IPS-NIHi11 (cell line): ENCODE measurements around the gene GNAI2.
A peak's percentile ranks its signal among the peaks of the same experiment; 100 is the strongest.
"Not testable (repeated sequence)": the region's sequence is repeated elsewhere in the genome, so short reads cannot be mapped to it uniquely, and the experiment has no call there.

Experiments used
- DNase-seq: peaks from one replicate; pipeline ENCODE4 v3.0.0; 2012; ENCODE audit warnings: mixed read lengths, low spot score

Gene GNAI2

GRCh38 chr3:50204804-50205412, 31.1 kb upstream of the GNAI2 start, which contains the start of gene SLC38A3:
Gene SLC38A3 (plus strand): TSS chr3:50205271. CDS start chr3:50214200, 8,929 bp downstream.
- DNase-seq = peak; percentile 97

GRCh38 chr3:50205413-50206276, 30.4 kb upstream of the GNAI2 start:
- DNase-seq = peak; percentile 85

GRCh38 chr3:50207359-50208042, 28.5 kb upstream of the GNAI2 start:
- DNase-seq = no peak

GRCh38 chr3:50208677-50209344, 27.2 kb upstream of the GNAI2 start:
- no peak for DNase-seq

- no peak for DNase-seq
Measured at GRCh38 chr3:50210176-50210509, 25.9 kb upstream of the GNAI2 start.

GRCh38 chr3:50210510-50211367, 25.3 kb upstream of the GNAI2 start:
- DNase-seq = peak; percentile 51

- DNase-seq = not testable (repeated sequence)
Measured at GRCh38 chr3:50211368-50211717, 24.7 kb upstream of the GNAI2 start.

GRCh38 chr3:50211930-50212329, 24.1 kb upstream of the GNAI2 start:
- DNase-seq = no peak

GRCh38 chr3:50212502-50212901, 23.5 kb upstream of the GNAI2 start:
- peak; percentile 68 for DNase-seq

GRCh38 chr3:50212971-50213370, 23.0 kb upstream of the GNAI2 start:
- no peak for DNase-seq

- no peak for DNase-seq
Measured at GRCh38 chr3:50213373-50213772, 22.6 kb upstream of the GNAI2 start.

GRCh38 chr3:50214824-50215223, 21.2 kb upstream of the GNAI2 start:
- no peak for DNase-seq

GRCh38 chr3:50215529-50215928, 20.5 kb upstream of the GNAI2 start:
- DNase-seq = no peak

- DNase-seq = no peak
Measured at GRCh38 chr3:50217681-50218080, 18.3 kb upstream of the GNAI2 start.

GRCh38 chr3:50218448-50218847, 17.6 kb upstream of the GNAI2 start:
- DNase-seq = no peak

GRCh38 chr3:50219285-50219684, 16.7 kb upstream of the GNAI2 start:
- no peak for DNase-seq

- DNase-seq = no peak
Measured at GRCh38 chr3:50220109-50220508, 15.9 kb upstream of the GNAI2 start.

GRCh38 chr3:50221051-50221410, 15.0 kb upstream of the GNAI2 start:
- no peak for DNase-seq

- peak; percentile 79 for DNase-seq
Measured at GRCh38 chr3:50221411-50222168, 14.4 kb upstream of the GNAI2 start.

- no peak for DNase-seq
Measured at GRCh38 chr3:50222169-50222528, 13.9 kb upstream of the GNAI2 start.

- no peak for DNase-seq
Measured at GRCh38 chr3:50224639-50225038, 11.4 kb upstream of the GNAI2 start.
